HG03097 (cell line): ENCODE data around the gene WT1.
"Not testable (repeated sequence)": the region's sequence is repeated elsewhere in the genome, so short reads cannot be mapped to it uniquely, and the experiment has no call there.

ENCODE experiments used
- ATAC-seq: cut with Tn5 transposase; IDR thresholded peaks from one replicate; pipeline ENCODE4 v1.9.1; 2021; ENCODE audit not compliant: unreplicated experiment, low FRiP score

The WT1 gene

DNA sequence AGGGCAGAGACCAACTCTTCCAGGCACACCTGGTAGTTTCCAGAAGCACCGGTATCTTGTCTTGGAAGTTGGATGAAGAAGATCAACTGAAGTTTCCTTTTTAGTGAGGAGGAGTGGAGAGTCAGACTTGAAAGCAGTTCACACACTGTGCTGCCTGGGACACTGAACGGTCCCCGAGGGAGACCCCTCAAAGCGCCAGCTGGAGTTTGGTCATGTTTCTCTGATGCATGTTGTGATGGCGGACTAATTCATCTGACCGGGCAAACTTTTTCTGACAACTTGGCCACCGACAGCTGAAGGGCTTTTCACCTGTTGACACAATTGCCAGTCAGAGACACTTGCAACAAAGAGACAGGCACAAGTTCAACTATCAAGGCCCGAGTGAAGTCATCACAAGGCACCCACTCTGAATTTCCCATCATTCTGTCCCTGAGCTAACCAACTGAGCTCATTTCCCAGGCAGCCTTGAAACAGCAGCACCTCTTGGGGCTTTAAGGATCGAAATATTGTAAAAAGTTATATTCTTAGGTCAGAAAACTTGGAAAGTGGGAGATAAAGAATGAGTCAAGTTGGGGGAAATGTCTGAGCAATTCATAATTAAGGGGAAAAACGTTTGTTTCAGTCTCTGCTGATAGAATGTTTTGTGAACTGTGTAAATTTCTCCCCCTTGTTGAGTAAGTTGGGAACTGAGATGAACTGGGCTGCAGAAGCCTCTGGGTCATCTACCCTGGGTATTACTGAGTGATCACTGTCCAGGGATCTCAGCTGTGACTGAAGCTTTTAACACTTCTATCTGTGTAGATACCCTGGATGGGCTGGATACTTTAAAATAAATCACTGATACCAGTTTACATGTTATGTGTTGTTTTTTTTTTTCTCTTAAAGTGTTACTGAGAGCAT lies 46.2 kb downstream of the WT1 start:
- ATAC-seq = no peak

DNA sequence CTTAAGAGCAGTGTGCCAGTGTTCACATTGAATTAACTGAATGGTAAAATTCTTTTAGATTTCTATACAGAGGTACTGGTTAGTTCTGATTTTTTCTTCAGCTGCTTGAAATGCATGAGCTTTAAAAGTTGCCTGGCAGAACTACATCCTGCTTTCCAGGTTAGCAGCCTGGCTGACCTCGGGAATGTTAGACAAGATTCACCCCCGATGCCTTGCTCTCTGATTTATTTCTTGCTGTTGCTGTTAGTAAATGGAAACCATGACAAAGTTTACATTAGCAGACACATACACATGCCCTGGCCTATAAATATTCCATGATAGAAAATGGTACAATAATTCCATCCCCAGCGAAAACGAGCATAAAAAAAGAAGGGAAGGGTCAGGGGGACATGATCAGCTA lies 47.0 kb downstream of the WT1 start:
- no peak for ATAC-seq

DNA sequence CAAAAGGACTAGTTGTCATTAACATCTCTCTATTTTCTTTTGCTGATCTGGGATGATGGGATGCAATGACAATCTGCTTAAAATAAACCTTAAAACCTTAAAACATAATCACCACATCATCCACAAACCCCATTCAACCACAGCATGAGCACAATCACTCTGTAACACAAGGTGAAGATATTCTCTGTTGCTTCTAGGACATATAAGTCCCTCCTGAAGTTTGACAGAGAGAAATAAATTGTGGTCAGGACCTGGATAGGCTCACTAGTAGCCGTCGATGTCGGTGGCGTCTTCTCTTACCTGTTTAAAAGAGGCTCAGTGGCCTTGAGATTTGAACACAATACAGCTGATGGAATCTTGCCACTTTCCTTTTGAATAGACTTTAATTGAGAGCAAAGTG lies 47.9 kb downstream of the WT1 start:
- no peak for ATAC-seq

DNA sequence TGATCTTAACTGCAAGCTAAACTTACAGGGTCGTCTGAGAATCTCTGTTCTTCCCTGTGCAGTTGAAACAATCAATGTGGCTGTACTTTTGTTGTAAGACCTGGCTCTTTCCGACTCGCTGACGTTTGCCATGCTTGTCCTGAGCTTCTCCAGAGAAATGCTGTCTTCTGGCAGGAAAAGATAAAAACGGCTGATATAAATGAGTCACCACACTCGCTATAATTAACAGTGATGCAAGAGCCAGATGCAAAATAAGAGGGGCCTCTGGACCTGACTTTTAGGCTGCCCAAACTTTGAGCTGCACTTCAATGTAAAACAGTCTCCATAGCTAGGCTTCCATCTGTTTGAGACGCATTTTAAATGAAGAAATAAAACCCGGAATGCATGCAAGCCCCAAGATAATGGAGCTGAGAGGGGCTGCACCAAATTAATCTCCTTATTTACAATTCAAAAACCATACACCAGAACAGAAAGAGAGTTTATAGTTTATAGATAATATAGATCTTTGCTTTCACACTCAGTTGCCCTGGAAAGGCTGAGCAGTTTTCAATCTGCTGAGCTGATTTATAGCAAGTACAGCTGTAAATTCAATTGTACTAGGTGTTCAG lies 48.5 kb downstream of the WT1 start:
- ATAC-seq = no peak

DNA sequence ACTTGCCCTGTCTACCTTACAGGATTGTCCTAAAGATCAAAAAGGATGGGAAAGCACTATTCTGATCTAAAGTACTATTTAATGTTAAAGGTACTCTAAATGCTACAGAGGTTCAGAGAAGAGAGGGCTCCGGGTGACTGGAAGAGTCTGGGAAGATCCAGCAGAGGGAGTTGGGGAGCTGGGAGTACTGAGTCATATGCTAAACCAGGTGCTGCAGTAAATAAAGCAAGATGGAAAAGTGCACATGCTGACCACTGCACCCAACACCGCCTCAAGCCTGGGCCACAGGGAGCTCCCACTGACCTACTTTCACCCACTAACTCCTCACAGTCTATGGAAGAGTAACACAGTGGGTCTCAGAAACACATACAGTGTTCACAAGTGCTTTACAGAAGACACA lies 49.3 kb downstream of the WT1 start:
- ATAC-seq = no peak

DNA sequence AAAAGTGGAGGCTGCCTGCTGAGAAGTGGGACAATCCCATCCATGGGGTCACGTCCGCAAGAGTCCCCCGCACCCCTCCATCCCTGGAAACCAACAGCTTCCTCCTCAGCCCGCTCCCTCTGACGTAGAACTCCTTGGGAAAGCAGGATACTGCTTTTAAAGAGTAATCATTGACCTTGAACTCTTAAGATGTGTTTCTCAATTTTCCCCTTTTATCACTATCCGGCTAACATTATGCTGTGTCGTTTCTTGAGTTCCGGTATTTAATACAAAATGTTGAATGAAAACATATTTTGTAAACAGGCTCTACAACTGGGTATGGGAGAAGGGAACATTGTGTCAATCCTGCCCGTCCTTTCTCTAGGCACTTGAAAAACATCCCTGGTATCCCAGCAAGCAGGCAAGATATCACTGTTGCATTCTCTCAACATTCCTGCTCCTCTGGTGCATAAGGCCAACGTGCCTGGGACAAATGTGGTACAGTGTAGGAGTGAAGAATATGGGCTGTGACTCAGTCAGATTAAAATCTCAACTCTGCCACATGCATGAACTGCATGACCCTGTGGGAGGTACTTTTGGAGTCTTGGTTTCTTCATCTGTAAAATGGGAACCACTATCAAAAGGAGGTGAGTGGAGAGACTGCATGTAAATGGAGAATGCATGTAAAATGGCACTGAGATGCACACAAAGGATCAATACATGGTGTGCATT lies 52.8 kb downstream of the WT1 start:
- ATAC-seq = no peak

- ATAC-seq = no peak
Observed at GRCh38 chr11:32381179-32381578, 54.2 kb downstream of the WT1 start.

DNA sequence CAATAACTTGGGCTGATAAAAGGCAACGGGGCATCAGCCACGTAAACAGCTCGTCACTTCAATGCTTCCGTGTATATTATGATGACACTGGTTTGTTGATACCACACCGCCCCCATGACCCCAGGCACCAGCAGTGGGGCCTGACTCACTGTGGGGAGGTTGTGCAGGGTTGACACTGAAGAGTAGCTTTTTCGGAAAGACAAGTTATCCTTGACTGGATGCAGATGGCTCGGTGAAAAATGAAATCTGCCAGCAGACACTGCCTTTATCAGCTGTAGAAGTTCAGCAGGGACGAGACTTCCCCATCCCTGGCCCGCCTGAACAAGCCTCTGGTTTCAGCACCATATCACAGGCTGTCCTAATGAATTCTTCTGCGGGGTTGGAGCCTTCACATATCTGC lies 55.6 kb downstream of the WT1 start:
- ATAC-seq = no peak

GRCh38 chr11:32375826-32376225 lies 59.5 kb downstream of the WT1 start:
- no peak for ATAC-seq

DNA sequence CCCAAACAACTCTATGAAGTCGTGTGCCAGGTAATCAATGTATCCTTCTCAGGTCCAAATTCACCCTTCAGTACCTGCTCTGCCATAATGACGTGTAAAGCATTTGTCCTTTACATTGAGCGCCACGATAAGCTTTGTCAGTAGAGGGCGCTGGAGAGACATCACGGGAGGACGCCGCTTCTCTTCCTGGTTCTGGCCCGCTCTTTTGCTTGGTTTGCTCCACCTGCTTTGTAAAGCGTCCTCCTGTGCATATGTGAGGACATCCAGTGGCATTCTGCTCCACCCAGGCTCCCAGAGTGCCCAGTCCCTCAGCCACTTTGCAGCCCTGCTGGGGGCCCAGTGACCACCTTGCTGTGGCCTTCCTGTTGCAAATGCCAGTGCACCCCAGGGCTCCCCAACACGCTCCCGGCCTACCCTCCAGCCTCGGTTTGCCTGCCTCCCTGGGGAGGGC lies 61.1 kb downstream of the WT1 start:
- ATAC-seq = no peak

GRCh38 chr11:32369987-32370386 lies 65.4 kb downstream of the WT1 start:
- ATAC-seq = not testable (repeated sequence)

DNA sequence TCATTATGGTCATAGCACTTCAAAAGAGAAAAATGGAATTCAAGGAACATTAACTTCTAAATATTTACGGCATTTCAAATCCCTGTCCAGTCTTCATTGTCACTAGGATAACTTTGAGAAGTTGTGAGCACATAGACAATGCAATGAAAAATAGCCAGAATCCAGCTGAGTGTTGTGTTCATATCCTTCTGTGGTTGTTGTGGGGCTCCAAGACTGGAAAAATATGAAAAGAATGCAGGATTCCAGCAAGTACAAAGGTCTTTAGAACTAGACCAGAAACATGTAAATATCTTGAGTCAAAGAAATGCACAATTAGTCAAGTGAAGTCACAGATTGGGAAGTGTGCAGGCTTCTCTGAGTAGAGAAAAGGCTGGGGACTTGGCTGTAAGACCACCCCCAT lies 68.7 kb downstream of the WT1 start:
- no peak for ATAC-seq

GRCh38 chr11:32365192-32365591 lies 70.1 kb downstream of the WT1 start:
- no peak for ATAC-seq

GRCh38 chr11:32358729-32359128 lies 76.6 kb downstream of the WT1 start:
- no peak for ATAC-seq

DNA sequence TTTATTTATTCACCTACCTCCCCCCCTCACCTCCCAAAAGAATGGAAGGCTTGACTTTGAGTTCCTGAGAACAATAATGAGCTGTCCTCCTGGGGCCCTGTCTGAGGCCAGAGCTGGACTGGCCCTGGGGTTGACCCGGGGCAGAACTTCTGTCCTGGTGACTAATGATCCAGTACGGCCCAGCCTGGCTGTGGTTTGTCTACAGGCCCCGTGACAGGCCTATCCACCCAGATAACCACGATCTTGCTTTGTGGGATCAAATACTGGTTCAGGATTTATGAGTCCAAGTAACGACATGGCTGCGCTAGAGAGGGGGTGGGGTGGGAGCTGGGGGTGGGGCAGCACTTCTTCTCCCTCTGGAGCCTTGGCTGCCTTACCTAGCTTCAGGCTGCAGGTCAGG lies 81.5 kb downstream of the WT1 start:
- no peak for ATAC-seq

GRCh38 chr11:32348502-32348901 lies 86.8 kb downstream of the WT1 start:
- ATAC-seq = no peak

GRCh38 chr11:32344946-32345345 lies 90.4 kb downstream of the WT1 start:
- no peak for ATAC-seq

- ATAC-seq = no peak
Observed at GRCh38 chr11:32343325-32344008, 91.9 kb downstream of the WT1 start.

DNA sequence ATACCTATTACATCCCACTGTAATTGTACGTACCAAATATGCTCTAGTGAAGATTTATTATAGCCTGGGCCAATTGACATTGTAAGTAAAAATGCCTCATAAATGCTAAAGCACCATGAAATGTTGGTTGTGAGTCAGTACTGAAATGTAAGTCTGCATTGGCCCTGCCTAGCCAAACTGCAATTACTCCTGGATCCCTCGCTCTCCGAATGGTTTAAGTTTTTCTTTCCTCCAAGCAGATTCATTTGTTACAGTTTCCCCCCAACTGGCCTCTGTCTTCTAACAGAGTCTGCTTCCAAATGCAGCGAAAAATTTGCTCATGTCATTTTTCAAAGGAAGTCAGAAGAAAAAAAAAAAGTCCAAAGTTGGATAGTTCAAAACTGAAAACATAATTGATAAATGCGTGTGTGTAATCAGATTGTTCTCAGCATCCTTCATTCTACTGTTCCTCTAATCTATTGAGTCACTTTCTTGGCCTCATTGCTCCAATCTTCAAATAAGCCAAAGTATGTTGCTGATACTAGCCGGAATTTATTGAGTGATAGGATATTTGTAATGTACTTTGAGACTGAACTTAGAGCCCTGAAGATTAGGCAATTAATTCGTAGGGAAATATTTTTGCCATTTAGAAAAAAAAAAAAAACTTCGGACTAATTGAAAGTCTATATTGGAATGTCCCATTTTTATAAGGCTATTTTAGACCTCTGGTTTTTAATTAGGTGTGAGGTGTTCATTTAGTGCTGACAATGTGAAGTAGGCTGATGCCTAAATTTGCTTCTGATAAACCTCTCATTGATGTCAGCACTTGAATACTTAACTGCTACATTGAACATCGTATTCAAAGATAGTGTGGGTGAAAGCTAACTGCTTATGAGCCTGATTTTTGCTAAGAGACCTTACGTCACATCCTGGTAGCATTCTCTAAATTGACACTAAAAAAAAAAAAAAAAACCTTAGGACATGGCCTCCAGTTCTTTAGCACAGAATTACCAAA lies 93.4 kb downstream of the WT1 start:
- ATAC-seq = no peak

- ATAC-seq = no peak
Observed at GRCh38 chr11:32340181-32340580, 95.2 kb downstream of the WT1 start.
